ENCODE data around the gene FXYD3.

The FXYD3 gene

GRCh38 chr19:35076026-35076370, 39.6 kb upstream of the FXYD3 start:
- no peaks in the 10 kb centered on the region for H3K9me3 Mint-ChIP-seq
- peaks cover 10% of the 10 kb centered on the region for H3K4me1 Mint-ChIP-seq
- H3K36me3 Mint-ChIP-seq (ENCODE audit: low read depth) = no peaks in the 10 kb centered on the region
- no peak overlapping the region for H3K4me3 Mint-ChIP-seq
- H3K27ac Mint-ChIP-seq = no peak overlapping the region
- TF ChIP-seq CTCF (IDR thresholded peaks at IDR 0.05) = no peak
- DNase-seq = no peak
- peaks cover 15% of the 10 kb centered on the region for H3K27me3 Mint-ChIP-seq (ENCODE audit: low read depth, poor library complexity)

- Mint-ChIP-seq H3K9me3 (no peaks in the 10 kb centered on the region), H3K27ac (no peak overlapping the region), H3K36me3 (ENCODE audit: low read depth) (no peaks in the 10 kb centered on the region), H3K4me3 (no peak overlapping the region), H3K4me1 (peaks cover 10% of the 10 kb centered on the region), H3K27me3 (ENCODE audit: low read depth, poor library complexity) (peaks cover 15% of the 10 kb centered on the region)
- TF ChIP-seq CTCF (IDR thresholded peaks at IDR 0.05) = no peak
- DNase-seq = no peak
Measured at GRCh38 chr19:35076657-35077056, 39.0 kb upstream of the FXYD3 start.

GRCh38 chr19:35077411-35078223, 38.0 kb upstream of the FXYD3 start:
- no peak for DNase-seq
- H3K27ac Mint-ChIP-seq = no peak overlapping the region
- H3K36me3 Mint-ChIP-seq (ENCODE audit: low read depth) = no peaks in the 10 kb centered on the region
- TF ChIP-seq CTCF (IDR thresholded peaks at IDR 0.05) = no peak
- no peak overlapping the region for H3K4me3 Mint-ChIP-seq
- H3K4me1 Mint-ChIP-seq = peaks cover 10% of the 10 kb centered on the region
- H3K9me3 Mint-ChIP-seq = peaks cover 3% of the 10 kb centered on the region
- peaks cover 15% of the 10 kb centered on the region for H3K27me3 Mint-ChIP-seq (ENCODE audit: low read depth, poor library complexity)

GRCh38 chr19:35079826-35080225, 35.8 kb upstream of the FXYD3 start:
- Mint-ChIP-seq H3K9me3 (peaks cover 5% of the 10 kb centered on the region), H3K27ac (no peak overlapping the region), H3K27me3 (ENCODE audit: low read depth, poor library complexity) (peaks cover 15% of the 10 kb centered on the region), H3K4me1 (peaks cover 10% of the 10 kb centered on the region), H3K36me3 (ENCODE audit: low read depth) (no peaks in the 10 kb centered on the region), H3K4me3 (no peak overlapping the region)
- DNase-seq = no peak
- no peak for TF ChIP-seq CTCF (IDR thresholded peaks at IDR 0.05)

- Mint-ChIP-seq H3K4me1 (peaks cover 14% of the 10 kb centered on the region), H3K9me3 (peaks cover 5% of the 10 kb centered on the region), H3K27me3 (ENCODE audit: low read depth, poor library complexity) (peaks cover 16% of the 10 kb centered on the region), H3K36me3 (ENCODE audit: low read depth) (no peaks in the 10 kb centered on the region), H3K4me3 (no peak overlapping the region), H3K27ac (no peak overlapping the region)
- TF ChIP-seq CTCF (IDR thresholded peaks at IDR 0.05) = no peak
- no peak for DNase-seq
Measured at GRCh38 chr19:35080613-35081170, 34.9 kb upstream of the FXYD3 start.

GRCh38 chr19:35081201-35081600, 34.4 kb upstream of the FXYD3 start:
- no peak overlapping the region for H3K27ac Mint-ChIP-seq
- H3K36me3 Mint-ChIP-seq (ENCODE audit: low read depth) = no peaks in the 10 kb centered on the region
- peaks cover 5% of the 10 kb centered on the region for H3K9me3 Mint-ChIP-seq
- DNase-seq = no peak
- no peak for TF ChIP-seq CTCF (IDR thresholded peaks at IDR 0.05)
- H3K27me3 Mint-ChIP-seq (ENCODE audit: low read depth, poor library complexity) = peaks cover 16% of the 10 kb centered on the region
- H3K4me3 Mint-ChIP-seq = no peak overlapping the region
- peaks cover 17% of the 10 kb centered on the region for H3K4me1 Mint-ChIP-seq
